ENCODE data around the gene LYZL2.
A peak's percentile ranks its signal among the peaks of the same experiment; 100 is the strongest.
"Not testable (repeated sequence)": the region's sequence is repeated elsewhere in the genome, so short reads cannot be mapped to it uniquely, and the experiment has no call there.

Gene LYZL2

GRCh38 chr10:30607814-30608213 lies 21.7 kb downstream of the LYZL2 start:
- Mint-ChIP-seq H3K36me3 (peaks cover 11% of the 10 kb centered on the region), H3K4me1 (no peaks in the 10 kb centered on the region), H3K27me3 (peaks cover 78% of the 10 kb centered on the region), H3K9me3 (peaks cover 8% of the 10 kb centered on the region), H3K27ac (no peak overlapping the region), H3K4me3 (no peak overlapping the region)
- ATAC-seq, result no peak

GRCh38 chr10:30606313-30606712 lies 23.2 kb downstream of the LYZL2 start:
- Mint-ChIP-seq H3K4me1 (no peaks in the 10 kb centered on the region), H3K4me3 (no peak overlapping the region), H3K27ac (no peak overlapping the region), H3K9me3 (peaks cover 8% of the 10 kb centered on the region), H3K36me3 (peaks cover 11% of the 10 kb centered on the region), H3K27me3 (peaks cover 63% of the 10 kb centered on the region)
- ATAC-seq, result no peak

- H3K27me3 Mint-ChIP-seq, result peaks cover 55% of the 10 kb centered on the region
- H3K4me1 Mint-ChIP-seq, H3K4me3 Mint-ChIP-seq, H3K9me3 Mint-ChIP-seq, ATAC-seq, H3K27ac Mint-ChIP-seq: not testable (repeated sequence)
- H3K36me3 Mint-ChIP-seq, result peaks cover 11% of the 10 kb centered on the region
Observed at GRCh38 chr10:30605341-30606121, 24.0 kb downstream of the LYZL2 start.

- Mint-ChIP-seq H3K27me3 (peaks cover 36% of the 10 kb centered on the region), H3K36me3 (peaks cover 11% of the 10 kb centered on the region), H3K4me1 (no peaks in the 10 kb centered on the region), H3K4me3 (no peak overlapping the region), H3K27ac (no peak overlapping the region), H3K9me3 (peaks cover 8% of the 10 kb centered on the region)
- ATAC-seq, result no peak
Observed at GRCh38 chr10:30603589-30603988, 26.0 kb downstream of the LYZL2 start.

- Mint-ChIP-seq H3K27ac (no peak overlapping the region), H3K9me3 (peaks cover 8% of the 10 kb centered on the region), H3K27me3 (peaks cover 32% of the 10 kb centered on the region), H3K4me1 (no peaks in the 10 kb centered on the region), H3K36me3 (peaks cover 11% of the 10 kb centered on the region), H3K4me3 (no peak overlapping the region)
- ATAC-seq, result no peak
Observed at GRCh38 chr10:30602747-30603146, 26.8 kb downstream of the LYZL2 start.

GRCh38 chr10:30600005-30600404 lies 29.5 kb downstream of the LYZL2 start:
- no peaks in the 10 kb centered on the region for H3K4me1 Mint-ChIP-seq
- no peak overlapping the region for H3K27ac Mint-ChIP-seq
- peak; percentile 70 for ATAC-seq
- peaks cover 12% of the 10 kb centered on the region for H3K27me3 Mint-ChIP-seq
- peaks cover 7% of the 10 kb centered on the region for H3K9me3 Mint-ChIP-seq
- H3K36me3 Mint-ChIP-seq, result peaks cover 8% of the 10 kb centered on the region
- H3K4me3 Mint-ChIP-seq, result no peak overlapping the region

GRCh38 chr10:30598105-30598776 lies 31.3 kb downstream of the LYZL2 start:
- no peak for ATAC-seq
- H3K27ac Mint-ChIP-seq, result no peak overlapping the region
- H3K4me3 Mint-ChIP-seq, result no peak overlapping the region
- H3K36me3 Mint-ChIP-seq, result no peaks in the 10 kb centered on the region
- H3K9me3 Mint-ChIP-seq, result no peaks in the 10 kb centered on the region
- H3K27me3 Mint-ChIP-seq, result no peaks in the 10 kb centered on the region
- H3K4me1 Mint-ChIP-seq, result no peaks in the 10 kb centered on the region

- H3K27ac Mint-ChIP-seq, ATAC-seq, H3K27me3 Mint-ChIP-seq, H3K4me3 Mint-ChIP-seq, H3K4me1 Mint-ChIP-seq, H3K36me3 Mint-ChIP-seq, H3K9me3 Mint-ChIP-seq: not testable (repeated sequence)
Observed at GRCh38 chr10:30597433-30597824, 32.1 kb downstream of the LYZL2 start.

GRCh38 chr10:30596493-30597432 lies 32.8 kb downstream of the LYZL2 start:
- H3K36me3 Mint-ChIP-seq, H3K4me1 Mint-ChIP-seq, H3K27me3 Mint-ChIP-seq, ATAC-seq, H3K27ac Mint-ChIP-seq, H3K4me3 Mint-ChIP-seq, H3K9me3 Mint-ChIP-seq: not testable (repeated sequence)

- H3K9me3 Mint-ChIP-seq, result no peaks in the 10 kb centered on the region
- no peaks in the 10 kb centered on the region for H3K4me1 Mint-ChIP-seq
- no peak overlapping the region for H3K4me3 Mint-ChIP-seq
- ATAC-seq, result no peak
- H3K36me3 Mint-ChIP-seq, result no peaks in the 10 kb centered on the region
- no peak overlapping the region for H3K27ac Mint-ChIP-seq
- no peaks in the 10 kb centered on the region for H3K27me3 Mint-ChIP-seq
Observed at GRCh38 chr10:30596013-30596412, 33.5 kb downstream of the LYZL2 start.

- ATAC-seq, result no peak
- Mint-ChIP-seq H3K36me3 (no peaks in the 10 kb centered on the region), H3K4me3 (no peak overlapping the region), H3K27me3 (no peaks in the 10 kb centered on the region), H3K27ac (no peak overlapping the region), H3K9me3 (no peaks in the 10 kb centered on the region), H3K4me1 (no peaks in the 10 kb centered on the region)
Observed at GRCh38 chr10:30594077-30594476, 35.5 kb downstream of the LYZL2 start.

GRCh38 chr10:30592770-30593169 lies 36.8 kb downstream of the LYZL2 start:
- H3K27me3 Mint-ChIP-seq, H3K27ac Mint-ChIP-seq, ATAC-seq, H3K9me3 Mint-ChIP-seq, H3K4me3 Mint-ChIP-seq, H3K4me1 Mint-ChIP-seq, H3K36me3 Mint-ChIP-seq: not testable (repeated sequence)

- no peak overlapping the region for H3K4me3 Mint-ChIP-seq
- no peaks in the 10 kb centered on the region for H3K36me3 Mint-ChIP-seq
- no peak overlapping the region for H3K27ac Mint-ChIP-seq
- no peaks in the 10 kb centered on the region for H3K27me3 Mint-ChIP-seq
- no peak for ATAC-seq
- no peaks in the 10 kb centered on the region for H3K9me3 Mint-ChIP-seq
- H3K4me1 Mint-ChIP-seq, result peaks cover 17% of the 10 kb centered on the region
Observed at GRCh38 chr10:30591249-30591670, 38.3 kb downstream of the LYZL2 start.

GRCh38 chr10:30589441-30589840 lies 40.1 kb downstream of the LYZL2 start:
- H3K36me3 Mint-ChIP-seq, result no peaks in the 10 kb centered on the region
- no peaks in the 10 kb centered on the region for H3K9me3 Mint-ChIP-seq
- no peak overlapping the region for H3K4me3 Mint-ChIP-seq
- H3K4me1 Mint-ChIP-seq, result peaks cover 17% of the 10 kb centered on the region
- no peaks in the 10 kb centered on the region for H3K27me3 Mint-ChIP-seq
- no peak for ATAC-seq
- H3K27ac Mint-ChIP-seq, result no peak overlapping the region

- ATAC-seq, result peak; percentile 94
- no peaks in the 10 kb centered on the region for H3K36me3 Mint-ChIP-seq
- no peak overlapping the region for H3K4me3 Mint-ChIP-seq
- H3K4me1 Mint-ChIP-seq, result peaks cover 33% of the 10 kb centered on the region
- H3K9me3 Mint-ChIP-seq, result no peaks in the 10 kb centered on the region
- H3K27ac Mint-ChIP-seq, result peak overlapping the region; percentile 63
- no peaks in the 10 kb centered on the region for H3K27me3 Mint-ChIP-seq
Observed at GRCh38 chr10:30587522-30588031, 42.0 kb downstream of the LYZL2 start.
